Stimulated activated CD4-positive, alpha-beta T cell treated with anti-CD3 and anti-CD28 coated beads, Interleukin-4, amount 100 ng/mL, for 24 hours (primary cell): Measurements from ENCODE around the gene WDR93.
"Not testable (repeated sequence)": the region's sequence is repeated elsewhere in the genome, so short reads cannot be mapped to it uniquely, and the experiment has no call there.

Experiments used
- DNase-seq: peaks from one replicate; pipeline ENCODE4 v3.0.0-alpha.2; 2020

WDR93 gene

GRCh38 chr15:89774492-89774891 is 83.9 kb downstream of the WDR93 start:
- DNase-seq, result no peak

GRCh38 chr15:89775815-89776214 is 85.2 kb downstream of the WDR93 start:
- DNase-seq, result no peak

- DNase-seq, result peak; percentile 41
These were observed 85.9 kb downstream of the WDR93 start, which contains the start of gene MESP2 for GRCh38 chr15:89776274-89777072. MESP2 (plus strand) TSS chr15:89776332; CDS start chr15:89776358, 26 bp downstream.

GRCh38 chr15:89777073-89777751 is 86.6 kb downstream of the WDR93 start:
- no peak for DNase-seq

GRCh38 chr15:89777782-89778380 is 87.3 kb downstream of the WDR93 start:
- no peak for DNase-seq

GRCh38 chr15:89778861-89779260 is 88.2 kb downstream of the WDR93 start:
- no peak for DNase-seq

DNA sequence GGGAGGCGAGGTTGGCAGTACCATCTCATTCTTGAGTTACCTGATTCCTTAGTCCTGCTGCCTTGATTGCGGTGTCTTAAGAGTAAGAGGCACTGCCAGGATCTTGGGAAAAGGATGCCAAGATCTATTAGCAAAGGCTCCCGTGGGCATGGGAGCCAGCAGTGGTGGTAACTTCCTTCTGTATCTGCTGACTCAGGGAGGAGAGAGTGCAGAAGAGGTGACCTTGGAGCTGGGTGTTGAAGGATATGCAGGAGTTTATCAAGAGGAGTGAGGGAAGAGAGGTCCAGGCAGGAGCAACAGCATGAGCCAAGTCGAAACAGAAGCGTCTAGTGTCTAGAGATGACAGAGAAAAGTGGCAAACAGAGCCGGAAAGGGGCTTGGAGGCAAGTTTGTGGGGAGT is 90.0 kb downstream of the WDR93 start:
- DNase-seq, result no peak

- DNase-seq, result no peak
These were observed 90.4 kb downstream of the WDR93 start for GRCh38 chr15:89781055-89781454.

GRCh38 chr15:89781891-89782618 is 91.4 kb downstream of the WDR93 start:
- DNase-seq, result no peak

DNA sequence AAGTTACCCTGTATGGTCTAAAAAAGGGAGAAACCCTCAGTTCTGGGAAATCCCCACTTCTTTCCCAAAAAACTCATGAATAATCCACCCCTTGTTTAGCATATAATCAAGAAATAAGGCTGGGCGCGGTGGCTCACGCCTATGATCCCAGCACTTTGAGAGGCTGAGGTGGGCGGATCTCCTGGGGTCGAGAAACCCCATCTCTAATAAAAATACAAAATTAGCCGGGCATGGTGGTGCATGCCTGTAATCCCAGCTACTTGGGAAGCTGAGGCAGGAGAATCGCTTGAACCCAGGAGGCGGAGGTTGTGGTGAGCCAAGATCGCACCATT is 92.0 kb downstream of the WDR93 start:
- not testable (repeated sequence) for DNase-seq

DNA sequence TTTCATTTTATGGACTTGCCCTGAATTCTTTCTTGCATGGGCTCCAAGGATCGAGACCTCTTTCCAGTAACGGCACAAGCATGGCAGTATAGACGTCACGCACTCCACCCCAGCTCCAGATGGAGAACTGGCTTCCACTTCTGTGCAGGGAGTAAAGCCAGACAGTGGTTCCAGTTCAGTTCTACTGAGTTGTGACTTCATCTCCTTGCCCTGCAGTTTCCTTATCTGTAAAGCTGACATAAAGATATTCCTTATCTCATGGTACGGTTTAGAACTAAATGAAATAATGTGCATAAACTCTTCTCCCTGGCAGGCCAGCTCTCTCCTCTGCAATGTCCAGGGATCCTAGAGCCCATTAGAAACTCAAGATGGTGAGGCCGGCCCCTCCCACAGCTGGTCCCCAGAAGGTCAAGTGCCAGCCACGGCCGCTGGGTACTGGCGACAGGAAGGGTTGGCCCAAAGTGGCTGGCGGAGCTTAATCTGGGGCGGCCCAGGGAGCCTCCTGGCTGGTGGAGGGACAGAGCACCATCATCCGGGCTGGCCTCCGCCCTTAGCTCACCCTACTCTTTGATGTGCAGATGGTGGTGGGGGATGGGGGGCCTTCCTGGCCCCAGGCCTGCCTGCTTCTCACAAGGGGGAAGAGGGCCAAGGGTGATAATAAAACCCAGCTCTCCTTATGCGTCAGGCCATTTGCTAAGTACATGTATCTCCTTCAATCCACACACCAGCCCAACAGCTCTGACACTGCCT is 92.7 kb downstream of the WDR93 start:
- no peak for DNase-seq

DNA sequence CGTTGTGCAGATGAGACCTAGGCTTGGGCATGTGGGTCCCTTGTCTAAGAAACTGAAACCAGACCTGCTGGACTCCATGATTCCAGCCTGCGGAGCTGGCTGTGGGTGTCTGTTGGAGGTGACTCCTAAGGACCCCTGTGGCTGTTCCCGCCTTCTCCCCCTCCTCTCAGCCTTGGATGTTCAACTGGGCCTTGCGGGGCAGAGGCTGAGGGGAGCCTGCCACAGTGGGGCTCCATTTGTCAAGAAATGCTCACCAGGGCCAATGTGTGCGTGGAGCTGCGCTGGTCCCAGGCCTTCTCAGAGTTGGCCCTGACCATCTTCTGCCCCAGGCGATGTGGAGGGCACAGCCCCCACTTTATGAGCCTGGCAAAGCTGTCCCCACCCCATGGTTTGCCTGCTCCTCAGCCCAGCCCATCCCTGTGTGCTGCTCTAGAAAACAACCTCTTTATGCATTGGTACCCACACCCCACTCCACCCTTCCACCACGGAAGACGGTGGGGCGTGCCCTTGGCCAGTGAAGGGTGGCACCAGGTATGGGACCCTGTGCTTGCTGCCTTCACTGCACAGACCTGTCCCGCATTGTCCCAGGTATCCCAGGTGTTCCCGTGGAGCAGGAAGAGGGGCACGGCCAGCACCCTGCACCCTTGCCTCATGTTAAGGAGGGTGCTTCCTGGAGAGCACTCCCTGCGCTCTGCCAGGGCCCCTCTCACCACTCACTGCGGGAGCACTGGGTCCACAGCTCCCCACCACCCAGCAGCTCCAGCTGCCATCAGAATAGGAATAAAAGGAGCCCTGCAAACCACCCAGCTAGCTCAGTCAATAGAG is 93.5 kb downstream of the WDR93 start:
- DNase-seq, result no peak

GRCh38 chr15:89784686-89784960 is 94.0 kb downstream of the WDR93 start:
- no peak for DNase-seq

DNA sequence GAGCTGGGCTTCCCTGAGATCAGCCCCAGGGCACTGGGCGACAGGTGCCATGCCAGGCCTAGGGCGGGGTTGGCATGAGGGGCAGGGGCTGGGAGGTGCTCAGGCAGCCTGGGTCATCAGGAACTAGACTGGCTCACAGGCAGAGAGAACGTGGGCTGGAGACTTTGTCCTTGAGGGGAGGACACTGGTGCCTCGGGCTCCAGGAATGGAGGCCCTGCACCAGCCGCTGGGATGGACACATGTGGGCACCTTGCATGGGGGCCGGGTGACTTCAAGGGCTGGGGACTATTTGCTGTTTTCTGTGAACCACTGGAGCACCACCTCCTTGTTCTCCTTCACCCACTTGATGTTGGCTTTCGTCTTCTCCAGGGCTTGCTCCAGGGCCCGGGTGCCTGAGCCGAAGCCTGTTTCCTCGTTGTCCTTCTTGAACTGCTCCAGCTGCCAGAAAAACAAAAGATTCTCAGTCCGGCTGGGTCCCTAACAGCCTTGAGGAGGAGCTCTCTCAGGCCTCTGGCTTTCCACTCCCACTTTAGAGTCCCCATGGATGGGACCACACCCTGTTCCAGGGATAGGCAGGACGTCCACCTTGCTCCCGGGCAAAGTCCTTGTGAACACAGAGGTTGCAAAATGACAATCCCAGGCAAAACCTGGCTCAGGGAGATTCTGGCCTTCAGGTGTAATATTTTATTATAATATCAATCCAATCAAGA is 94.6 kb downstream of the WDR93 start:
- no peak for DNase-seq

- no peak for DNase-seq
These were observed 95.1 kb downstream of the WDR93 start for GRCh38 chr15:89785774-89786140.

DNA sequence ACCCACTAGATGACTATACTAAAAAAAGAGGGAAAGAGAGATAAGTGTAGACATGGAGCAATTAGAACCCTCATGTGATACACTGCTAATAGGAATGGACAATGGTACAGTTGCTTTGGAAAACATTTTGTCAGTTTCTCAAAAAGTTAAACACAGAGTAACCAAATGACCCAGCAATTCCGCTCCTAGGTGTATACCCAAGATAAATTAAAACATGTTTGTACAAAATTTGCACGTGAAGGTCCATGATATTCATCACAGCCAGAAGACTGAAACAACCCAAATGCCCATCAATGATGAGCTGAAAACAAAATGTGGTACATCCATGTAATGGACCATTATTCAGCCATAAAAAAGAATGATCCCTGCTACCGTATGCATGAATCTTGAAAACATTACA is 97.3 kb downstream of the WDR93 start:
- no peak for DNase-seq

DNA sequence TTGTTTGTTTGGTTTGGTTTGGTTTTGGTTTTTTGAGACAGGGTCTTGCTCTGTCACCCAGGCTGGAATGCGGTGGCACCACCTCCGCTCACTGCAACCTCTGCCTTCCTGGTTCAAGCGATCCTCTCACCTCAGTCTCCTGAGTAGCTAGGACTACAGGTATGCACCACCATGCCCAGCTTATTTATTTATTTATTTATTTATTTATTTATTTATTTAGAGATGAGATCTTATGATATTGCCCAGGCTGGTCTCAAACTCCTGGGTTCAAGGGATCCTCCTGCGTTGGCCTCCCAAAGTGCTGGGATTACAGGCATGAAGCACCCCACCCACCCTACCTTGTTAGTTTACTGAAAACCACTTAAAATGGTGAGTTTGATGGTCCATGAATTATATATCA is 98.0 kb downstream of the WDR93 start:
- DNase-seq, result not testable (repeated sequence)

GRCh38 chr15:89790206-89790605 is 99.6 kb downstream of the WDR93 start:
- no peak for DNase-seq

GRCh38 chr15:89790661-89791060 is 100.0 kb downstream of the WDR93 start:
- no peak for DNase-seq

DNA sequence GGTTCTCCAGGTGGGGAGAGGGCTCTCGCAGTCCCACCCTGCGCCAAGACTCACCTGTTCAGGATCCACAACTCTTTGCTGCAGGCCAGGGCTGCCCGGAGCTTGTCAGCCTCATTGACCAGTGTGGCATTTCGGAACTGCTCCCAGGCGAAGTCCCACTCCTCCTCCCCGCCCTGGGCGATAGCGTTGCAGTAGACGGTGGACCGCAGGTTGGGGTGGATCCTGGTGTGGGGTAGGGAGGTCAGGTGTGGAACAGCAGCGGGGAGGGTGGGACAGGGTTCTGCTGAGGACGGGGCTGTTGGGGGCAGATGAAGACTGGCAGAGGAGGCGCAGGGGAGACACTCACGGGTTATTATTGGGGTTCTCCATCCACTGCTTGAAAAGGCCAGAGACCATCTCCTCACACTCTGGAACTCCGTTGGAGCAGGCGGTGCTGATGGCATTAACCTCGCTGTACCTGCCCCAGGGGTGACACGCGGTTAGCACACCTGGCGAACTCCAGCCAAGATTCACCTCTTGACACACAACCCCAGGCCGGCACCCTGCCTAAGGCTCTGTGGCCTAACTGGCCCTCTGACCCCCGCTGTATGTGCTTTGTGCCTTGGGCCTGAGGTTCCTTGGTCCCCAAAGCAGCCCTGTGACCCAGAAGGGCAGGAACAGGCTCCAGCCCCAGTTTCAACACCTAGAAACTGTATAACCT is 101.6 kb downstream of the WDR93 start:
- no peak for DNase-seq
